Neural progenitor cell (in vitro differentiated cells): ENCODE results near the gene NOSTRIN. TPM values are rescaled to one million over a fixed set of nuclear protein-coding genes. Genes with fewer than 3 reads are reported as not detected.
A peak's percentile ranks its signal among the peaks of the same experiment; 100 is the strongest.

Source experiments
- DNase-seq: peaks from one replicate; pipeline ENCODE4 v3.0.0-alpha.2; 2016; ENCODE audit warnings: low spot score
- H2AFZ ChIP-seq: fragments of 200-600 bp; sonication (generic); replicated peaks from 2 replicates; pipeline ENCODE4 v1.6.1; 2016; ENCODE audit warnings: antibody characterized with exemption
- H3F3A ChIP-seq: fragments of 200-600 bp; sonication (generic); 2 replicates; pipeline ENCODE4 v1.6.1; 2016; ENCODE audit warnings: antibody characterized with exemption, low read depth
- H3K27ac ChIP-seq: fragments of 200-600 bp; sonication (generic); 2 replicates; pipeline ENCODE4 v1.5.1; 2016; ENCODE audit warnings: mild to moderate bottlenecking
- H3K27me3 ChIP-seq: fragments of 200-600 bp; sonication (generic); 2 replicates; pipeline ENCODE4 v1.6.1; 2016; ENCODE audit warnings: mild to moderate bottlenecking, moderate library complexity
- H3K36me3 ChIP-seq: fragments of 200-600 bp; sonication (generic); 2 replicates; pipeline ENCODE4 v1.5.1; 2016
- H3K4me1 ChIP-seq: fragments of 200-600 bp; sonication (generic); 2 replicates; pipeline ENCODE4 v1.6.1; 2016; ENCODE audit warnings: mixed run types
- H3K4me2 ChIP-seq: fragments of 200-600 bp; sonication (generic); 2 replicates; pipeline ENCODE4 v1.6.1; 2016
- H3K4me3 ChIP-seq: fragments of 200-600 bp; sonication (generic); 2 replicates; pipeline ENCODE4 v1.5.1; 2016
- H3K79me2 ChIP-seq: fragments of 200-600 bp; sonication (generic); 2 replicates; pipeline ENCODE4 v1.6.1; 2016; ENCODE audit warnings: low read depth
- H3K9ac ChIP-seq: fragments of 200-600 bp; sonication (generic); 2 replicates; pipeline ENCODE4 v1.6.1; 2016
- H3K9me3 ChIP-seq: fragments of 200-600 bp; sonication (generic); 2 replicates; pipeline ENCODE4 v1.5.1; 2016; ENCODE audit warnings: low read depth
- H4K20me1 ChIP-seq: fragments of 200-600 bp; sonication (generic); 2 replicates; pipeline ENCODE4 v1.6.1; 2016; ENCODE audit warnings: low read depth
- H3K27ac Mint-ChIP-seq: 3 replicates; pipeline ENCODE4 v1.8.0; 2021; ENCODE audit warnings: mixed read lengths
- H3K27me3 Mint-ChIP-seq: 2 replicates; pipeline ENCODE4 v1.8.0; 2022; ENCODE audit warnings: low read depth, mild to moderate bottlenecking, inconsistent platforms, moderate library complexity, mixed read lengths; ENCODE audit not compliant: insufficient read depth
- H3K36me3 Mint-ChIP-seq: 3 replicates; pipeline ENCODE4 v1.8.0; 2021; ENCODE audit warnings: mixed read lengths
- H3K4me1 Mint-ChIP-seq: 3 replicates; pipeline ENCODE4 v1.8.0; 2021; ENCODE audit warnings: mixed read lengths
- H3K4me3 Mint-ChIP-seq: 3 replicates; pipeline ENCODE4 v1.8.0; 2021; ENCODE audit warnings: mild to moderate bottlenecking, moderate library complexity, mixed read lengths
- H3K9me3 Mint-ChIP-seq: 3 replicates; pipeline ENCODE4 v1.8.0; 2020; ENCODE audit warnings: mixed read lengths
- EZH2 ChIP-seq: fragments of 200-600 bp; sonication (generic); IDR thresholded peaks from 2 replicates; pipeline ENCODE4 v1.6.1; 2017; ENCODE audit warnings: antibody characterized with exemption, mild to moderate bottlenecking, moderate library complexity
- EZH2phosphoT487 ChIP-seq: fragments of 200-600 bp; sonication (generic); IDR thresholded peaks from 2 replicates; pipeline ENCODE4 v1.6.1; 2017; ENCODE audit warnings: antibody characterized with exemption
- total RNA-seq: library from RNA; depleted of rRNA; stranded (reverse); fragments of >200 nt; gene quantifications from 2 replicates; pipeline ENCODE4 v1.2.3, GENCODE V29; 2015; ENCODE audit warnings: low replicate concordance
- TF ChIP-seq, protein P1 (sequence below): fragments of 200-600 bp; sonication (generic); IDR thresholded peaks from 2 replicates; pipeline ENCODE4 v1.5.1; 2017; ENCODE audit warnings: antibody characterized with exemption, mild to moderate bottlenecking

Gene NOSTRIN
- total RNA-seq, 1 donor from 2014 or later: not detected

DNA sequence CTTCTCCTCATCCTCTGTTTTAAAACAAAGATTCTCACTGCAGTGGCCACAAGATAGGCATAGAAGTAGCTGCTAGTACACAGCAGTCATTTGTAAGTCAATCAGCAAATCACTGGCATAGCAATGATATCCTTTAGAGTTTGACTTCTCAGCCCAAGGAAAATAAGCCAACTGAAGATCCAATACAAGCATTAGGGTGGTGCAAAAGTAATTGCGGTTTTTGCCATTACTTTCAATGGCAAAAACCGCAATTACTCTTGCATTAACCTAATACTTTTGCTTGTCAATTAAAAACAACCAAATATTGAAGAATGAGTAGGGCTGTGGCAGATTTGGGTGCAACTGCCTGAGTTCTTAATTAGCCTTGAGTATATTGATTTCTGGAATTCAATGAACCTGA, 101.5 kb downstream of the NOSTRIN start:
- peaks cover 13% of the 10 kb centered on the region for H3K4me1 Mint-ChIP-seq
- H3K4me2 ChIP-seq: no peak overlapping the region
- H3K27me3 Mint-ChIP-seq: peaks cover 2% of the 10 kb centered on the region
- H3K9me3 Mint-ChIP-seq: no peaks in the 10 kb centered on the region
- H3K9me3 ChIP-seq: no peaks in the 10 kb centered on the region
- no peak overlapping the region for H3K27ac ChIP-seq
- no peak overlapping the region for H3K4me3 ChIP-seq
- TF ChIP-seq EZH2phosphoT487: no peak
- TF ChIP-seq, protein P1, sequence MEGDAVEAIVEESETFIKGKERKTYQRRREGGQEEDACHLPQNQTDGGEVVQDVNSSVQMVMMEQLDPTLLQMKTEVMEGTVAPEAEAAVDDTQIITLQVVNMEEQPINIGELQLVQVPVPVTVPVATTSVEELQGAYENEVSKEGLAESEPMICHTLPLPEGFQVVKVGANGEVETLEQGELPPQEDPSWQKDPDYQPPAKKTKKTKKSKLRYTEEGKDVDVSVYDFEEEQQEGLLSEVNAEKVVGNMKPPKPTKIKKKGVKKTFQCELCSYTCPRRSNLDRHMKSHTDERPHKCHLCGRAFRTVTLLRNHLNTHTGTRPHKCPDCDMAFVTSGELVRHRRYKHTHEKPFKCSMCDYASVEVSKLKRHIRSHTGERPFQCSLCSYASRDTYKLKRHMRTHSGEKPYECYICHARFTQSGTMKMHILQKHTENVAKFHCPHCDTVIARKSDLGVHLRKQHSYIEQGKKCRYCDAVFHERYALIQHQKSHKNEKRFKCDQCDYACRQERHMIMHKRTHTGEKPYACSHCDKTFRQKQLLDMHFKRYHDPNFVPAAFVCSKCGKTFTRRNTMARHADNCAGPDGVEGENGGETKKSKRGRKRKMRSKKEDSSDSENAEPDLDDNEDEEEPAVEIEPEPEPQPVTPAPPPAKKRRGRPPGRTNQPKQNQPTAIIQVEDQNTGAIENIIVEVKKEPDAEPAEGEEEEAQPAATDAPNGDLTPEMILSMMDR: no peak
- H3K27ac Mint-ChIP-seq: no peak overlapping the region
- no peaks in the 10 kb centered on the region for H3K79me2 ChIP-seq
- H3K4me3 Mint-ChIP-seq: no peak overlapping the region
- H3K9ac ChIP-seq: no peak overlapping the region
- H3F3A ChIP-seq: peaks cover 9% of the 10 kb centered on the region
- no peaks in the 10 kb centered on the region for H3K36me3 ChIP-seq
- no peaks in the 10 kb centered on the region for H3K36me3 Mint-ChIP-seq
- no peak for DNase-seq
- no peaks in the 10 kb centered on the region for H4K20me1 ChIP-seq
- peaks cover 19% of the 10 kb centered on the region for H3K4me1 ChIP-seq
- H3K27me3 ChIP-seq: no peaks in the 10 kb centered on the region
- H2AFZ ChIP-seq: peak overlapping the region; percentile 4

DNA sequence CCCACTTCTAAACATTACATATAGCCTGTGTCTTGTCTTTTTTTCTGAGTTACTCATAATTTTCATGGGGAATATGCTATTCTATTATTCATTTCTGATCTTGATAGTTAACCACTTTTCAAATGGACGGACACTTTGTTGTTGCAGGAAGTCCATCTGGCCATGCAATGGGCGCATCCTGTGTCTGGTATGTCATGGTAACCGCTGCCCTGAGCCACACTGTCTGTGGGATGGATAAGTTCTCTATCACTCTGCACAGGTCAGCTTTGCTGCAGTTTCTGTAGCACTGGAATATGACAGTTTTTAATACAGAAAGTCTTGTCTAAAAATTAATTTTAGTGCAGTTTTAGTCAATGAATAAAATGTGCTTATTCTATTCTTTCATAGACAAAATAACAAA, 101.9 kb downstream of the NOSTRIN start:
- TF ChIP-seq EZH2phosphoT487 (no peak), EZH2 (no peak)
- TF ChIP-seq, protein P1: no peak
- Histone ChIP-seq H3K4me1 (peaks cover 19% of the 10 kb centered on the region), H4K20me1 (no peaks in the 10 kb centered on the region), H3K27ac (no peak overlapping the region), H3K79me2 (no peaks in the 10 kb centered on the region), H3K36me3 (no peaks in the 10 kb centered on the region), H2AFZ (no peak overlapping the region), H3K9ac (no peak overlapping the region), H3K9me3 (no peaks in the 10 kb centered on the region), H3F3A (peaks cover 13% of the 10 kb centered on the region), H3K27me3 (no peaks in the 10 kb centered on the region), H3K4me3 (no peak overlapping the region), H3K4me2 (no peak overlapping the region)
- H3K4me1 Mint-ChIP-seq: peaks cover 18% of the 10 kb centered on the region
- no peaks in the 10 kb centered on the region for H3K36me3 Mint-ChIP-seq
- H3K27me3 Mint-ChIP-seq: peaks cover 2% of the 10 kb centered on the region
- no peak overlapping the region for H3K27ac Mint-ChIP-seq
- no peaks in the 10 kb centered on the region for H3K9me3 Mint-ChIP-seq
- DNase-seq: no peak
- no peak overlapping the region for H3K4me3 Mint-ChIP-seq

DNA sequence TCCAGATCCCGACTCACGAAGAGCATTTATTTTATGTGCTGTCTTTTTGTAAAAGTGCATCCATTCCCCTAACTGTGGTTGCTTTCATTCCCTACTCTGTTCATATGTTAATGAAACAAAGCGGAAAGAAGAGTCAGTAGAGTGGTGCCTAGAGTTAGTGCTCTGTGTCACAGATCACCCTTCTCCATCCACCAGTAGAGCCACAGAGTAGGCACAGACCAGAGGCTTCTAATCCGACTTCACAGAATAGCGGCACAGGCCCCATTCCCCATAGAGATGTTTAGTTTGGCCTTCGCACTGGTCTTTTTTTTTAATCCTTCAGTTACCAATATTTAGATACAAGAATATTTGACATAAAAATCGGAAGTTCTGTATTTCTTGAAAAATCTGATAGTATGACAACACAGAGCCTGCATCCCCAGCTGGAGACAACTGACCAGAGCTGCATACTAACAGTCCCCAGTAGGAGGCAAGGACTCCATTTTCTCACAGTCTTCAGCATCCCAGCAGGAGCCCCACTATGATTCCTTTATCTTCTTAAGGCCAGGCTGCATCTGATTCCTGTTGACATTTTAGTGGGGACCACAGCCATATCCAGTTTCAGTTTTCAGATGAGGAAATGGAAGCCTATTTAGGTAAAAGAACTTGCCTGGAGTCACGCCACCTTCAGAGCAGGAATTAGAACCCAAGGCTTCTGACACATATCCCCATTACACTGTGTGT, 105.7 kb downstream of the NOSTRIN start:
- no peak overlapping the region for H3K4me3 Mint-ChIP-seq
- Histone ChIP-seq H3K9ac (no peak overlapping the region), H3K9me3 (no peaks in the 10 kb centered on the region), H3K79me2 (no peaks in the 10 kb centered on the region), H4K20me1 (no peaks in the 10 kb centered on the region), H3F3A (peaks cover 29% of the 10 kb centered on the region), H3K4me1 (peaks cover 39% of the 10 kb centered on the region), H3K4me2 (no peak overlapping the region), H3K27ac (no peak overlapping the region), H2AFZ (peak overlapping the region; percentile 10), H3K36me3 (no peaks in the 10 kb centered on the region), H3K27me3 (no peaks in the 10 kb centered on the region), H3K4me3 (no peak overlapping the region)
- peaks cover 2% of the 10 kb centered on the region for H3K27me3 Mint-ChIP-seq
- peaks cover 41% of the 10 kb centered on the region for H3K4me1 Mint-ChIP-seq
- TF ChIP-seq, protein P1: no peak
- no peak for TF ChIP-seq EZH2
- TF ChIP-seq EZH2phosphoT487: no peak
- no peaks in the 10 kb centered on the region for H3K9me3 Mint-ChIP-seq
- H3K27ac Mint-ChIP-seq: peak overlapping the region; percentile 51
- H3K36me3 Mint-ChIP-seq: no peaks in the 10 kb centered on the region
- no peak for DNase-seq
